NCI-H524 (cell line): ENCODE results near the gene LIPJ.

Experiments
- DNase-seq, 2 experiments: peaks; one replicate each; lab custom pipeline; 2025; lab: John Stamatoyannopoulos, UW

The LIPJ gene

DNA sequence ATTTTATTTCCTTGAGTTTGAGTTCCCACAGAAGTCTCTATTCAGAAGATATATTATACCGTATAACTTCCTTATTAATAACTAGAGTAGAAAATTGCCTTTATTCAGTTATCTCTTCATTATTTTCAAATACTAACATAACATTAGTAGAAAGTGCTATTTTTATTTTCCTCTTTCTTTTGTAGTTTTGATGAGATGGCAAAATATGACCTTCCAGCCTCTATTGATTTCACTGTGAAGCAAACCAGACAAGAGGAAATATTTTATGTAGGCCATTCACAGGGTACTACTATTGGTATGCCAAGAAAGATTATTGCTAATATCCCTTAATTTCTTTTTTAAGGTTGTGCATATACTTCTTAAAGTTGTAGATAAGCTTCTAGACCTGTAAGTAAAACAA is 7.9 kb downstream of the LIPJ start:
- no peak for DNase-seq

DNA sequence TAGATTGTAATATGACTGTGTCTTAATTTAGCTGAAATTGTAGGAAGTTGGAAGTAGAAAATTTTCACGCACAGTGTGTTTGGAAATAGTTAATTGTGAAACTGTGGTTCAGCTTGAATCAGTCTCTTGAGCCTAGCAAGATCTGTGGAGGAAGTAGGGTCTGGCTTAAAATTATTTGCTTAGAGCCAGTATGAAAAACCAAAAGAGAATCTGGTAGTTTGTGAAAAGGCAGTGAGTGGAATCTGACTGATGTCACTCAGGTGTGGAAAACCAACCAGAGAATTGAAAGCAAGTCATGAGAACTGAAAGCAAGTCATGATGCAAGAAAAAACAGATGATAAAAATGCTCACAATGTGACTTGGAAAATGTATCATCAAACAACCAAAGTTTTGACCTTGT is 11.5 kb downstream of the LIPJ start:
- no peak for DNase-seq

DNA sequence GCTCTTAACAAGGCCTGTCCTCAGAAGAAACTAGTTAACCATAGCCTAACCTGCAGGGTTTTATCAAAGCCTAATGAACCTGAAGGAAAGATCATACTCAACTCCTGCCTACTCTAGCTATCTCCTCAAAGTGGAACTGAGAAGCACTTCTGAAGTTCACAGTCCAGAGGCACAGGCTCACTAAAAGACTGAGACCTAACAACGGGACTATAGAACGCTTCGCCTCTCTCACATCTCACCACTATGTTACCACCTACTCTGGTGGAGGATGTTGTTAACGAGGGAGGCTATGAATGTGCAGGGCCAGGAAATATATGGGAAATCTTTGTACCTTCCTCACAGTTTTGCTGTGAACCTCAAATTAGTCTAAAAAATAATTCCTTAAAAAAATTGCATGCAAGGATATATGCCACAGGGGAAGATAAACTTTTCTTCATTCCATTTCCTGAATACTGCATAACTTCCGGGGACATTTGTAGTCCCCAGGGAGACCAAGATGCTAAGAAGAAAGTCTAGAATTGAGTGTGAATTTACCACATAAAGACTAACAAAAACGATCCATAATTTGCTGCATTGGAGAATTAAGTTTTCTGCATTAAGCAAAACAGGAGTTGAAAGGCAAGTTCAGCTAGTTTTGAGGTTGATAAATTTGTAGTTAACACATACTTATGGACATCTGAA is 21.6 kb downstream of the LIPJ start:
- no peak for DNase-seq

DNA sequence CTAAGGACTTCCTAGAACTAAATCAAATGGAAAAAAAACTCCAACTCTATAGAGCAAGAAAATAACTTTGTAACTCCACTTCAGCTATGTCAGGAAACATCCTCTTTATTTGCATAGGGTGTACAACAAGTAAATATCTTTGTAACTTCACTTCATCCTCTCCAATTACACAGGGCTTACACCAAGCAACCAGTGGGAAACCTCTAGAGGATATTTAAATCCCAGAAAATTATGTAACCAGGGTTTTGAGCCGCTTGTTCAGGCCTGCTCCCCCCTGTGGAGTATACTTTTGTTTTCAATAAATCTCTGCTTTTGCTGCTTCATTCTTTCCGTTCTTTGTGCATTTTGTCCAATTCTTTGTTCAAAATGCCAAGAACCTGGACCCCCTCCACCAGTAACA is 22.2 kb downstream of the LIPJ start:
- no peak for DNase-seq

DNA sequence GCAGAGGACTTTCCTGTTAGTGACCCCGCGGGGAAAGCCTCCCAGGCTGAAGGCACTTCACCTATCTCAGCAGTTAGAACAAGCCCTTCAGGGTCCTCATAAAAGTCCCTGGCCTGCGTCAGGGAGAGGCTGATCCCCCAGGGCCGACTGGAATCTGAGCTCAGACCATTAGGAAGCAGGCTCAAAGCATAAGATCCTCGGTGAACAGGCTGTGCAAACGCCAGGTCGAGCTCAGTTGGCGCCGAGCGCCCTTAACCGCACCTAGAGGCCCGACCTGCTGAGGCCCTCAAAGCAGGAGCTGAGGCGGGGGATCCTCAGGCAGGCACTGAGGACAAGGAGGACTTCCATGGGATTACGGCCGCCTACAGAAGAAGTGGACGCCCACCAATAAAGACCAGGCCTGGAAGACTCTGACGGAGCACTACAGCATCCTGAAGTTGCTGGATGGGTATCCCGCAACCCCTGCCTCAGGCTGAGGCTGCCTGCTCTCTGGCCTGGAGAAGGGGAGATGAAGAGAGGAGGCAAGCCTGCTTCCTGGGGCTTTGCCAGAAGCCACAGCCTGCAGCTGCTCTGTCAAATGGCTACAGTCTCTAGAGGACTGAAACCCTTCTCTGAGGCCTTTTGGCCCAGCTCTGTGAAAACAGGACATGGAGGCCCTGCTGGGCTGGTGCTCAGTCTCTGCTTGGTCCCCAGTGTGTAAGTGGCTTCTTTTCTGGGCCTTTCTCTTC is 29.9 kb downstream of the LIPJ start:
- DNase-seq, result no peak

DNA sequence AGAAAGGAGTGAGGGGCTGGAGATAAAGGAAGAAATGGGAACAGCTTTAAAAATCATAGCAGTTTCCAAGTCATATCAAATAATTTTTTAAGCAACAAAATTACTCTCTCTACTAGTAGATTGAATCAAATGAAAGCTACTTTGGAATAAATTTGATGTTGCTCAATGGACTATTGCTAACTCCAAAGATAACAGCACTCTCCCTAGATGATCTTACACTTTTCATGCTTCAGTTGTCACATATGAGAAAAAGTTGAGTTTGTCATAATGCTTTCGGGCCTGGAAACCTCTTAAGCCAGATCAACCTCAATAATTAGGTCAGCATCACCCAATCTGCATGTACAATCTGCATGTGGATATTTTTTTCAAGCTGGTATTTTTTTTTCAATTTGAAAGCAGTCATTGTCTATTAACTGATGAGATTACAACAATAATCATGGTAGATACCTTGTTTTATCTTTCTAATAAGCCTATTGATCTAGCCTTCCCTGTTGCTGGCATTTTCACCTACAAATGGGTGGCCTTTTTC is 31.3 kb downstream of the LIPJ start:
- no peak for DNase-seq

DNA sequence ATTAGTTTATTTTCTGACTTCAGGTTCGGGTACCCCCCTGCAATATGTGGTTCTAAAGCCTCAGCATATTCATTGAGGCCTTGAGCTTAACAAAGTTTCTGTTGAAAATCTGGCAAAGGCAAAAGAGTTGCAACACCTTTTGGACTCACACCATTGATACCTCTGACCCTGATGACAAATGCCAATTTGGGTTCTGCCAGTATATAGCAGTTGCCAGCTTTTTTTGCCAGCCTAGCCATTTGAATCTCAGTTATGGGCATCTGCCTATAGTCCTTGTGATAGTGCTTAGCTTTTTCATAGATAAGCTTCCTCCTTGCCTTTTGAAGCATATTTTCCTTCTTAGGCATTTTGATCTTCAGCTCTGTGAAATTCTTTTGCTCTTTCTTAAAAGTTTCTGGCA is 31.9 kb downstream of the LIPJ start:
- no peak for DNase-seq

DNA sequence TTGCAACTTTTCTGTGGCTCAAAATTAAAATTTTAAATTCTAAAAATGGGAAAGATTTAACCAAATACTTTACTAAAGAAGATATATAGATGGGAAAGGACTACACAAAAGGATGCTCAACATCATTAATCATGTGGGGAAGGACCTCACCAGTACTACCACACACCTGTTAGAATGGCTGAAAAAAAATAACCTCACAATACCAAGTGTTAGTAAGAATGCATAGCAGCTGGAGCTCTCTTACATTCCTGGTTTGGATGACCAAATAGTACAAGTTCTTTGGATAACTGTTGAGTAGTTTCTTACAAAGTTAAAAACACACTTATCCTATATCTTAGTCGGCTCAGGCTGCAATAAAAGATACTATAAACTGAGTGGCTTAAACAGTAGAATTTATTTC is 33.9 kb downstream of the LIPJ start:
- no peak for DNase-seq

DNA sequence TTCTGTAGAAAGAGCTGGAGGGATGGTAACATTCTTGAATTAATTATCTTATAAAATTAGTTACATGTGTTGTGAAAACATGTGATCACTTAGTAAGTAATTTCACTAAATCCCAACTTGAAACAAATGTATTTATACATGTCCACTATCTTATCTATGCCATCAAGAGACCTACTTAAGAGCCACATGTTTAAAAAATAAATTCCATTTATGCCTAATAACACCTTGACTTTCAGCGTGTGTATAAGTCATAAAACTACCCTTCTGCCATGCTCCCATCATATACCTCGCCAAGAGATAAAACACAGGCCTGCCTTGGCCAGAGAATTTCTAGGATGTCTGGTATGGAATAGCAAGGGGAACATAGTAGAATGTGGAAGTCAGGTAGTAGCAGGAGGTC is 37.3 kb downstream of the LIPJ start:
- no peak for DNase-seq

DNA sequence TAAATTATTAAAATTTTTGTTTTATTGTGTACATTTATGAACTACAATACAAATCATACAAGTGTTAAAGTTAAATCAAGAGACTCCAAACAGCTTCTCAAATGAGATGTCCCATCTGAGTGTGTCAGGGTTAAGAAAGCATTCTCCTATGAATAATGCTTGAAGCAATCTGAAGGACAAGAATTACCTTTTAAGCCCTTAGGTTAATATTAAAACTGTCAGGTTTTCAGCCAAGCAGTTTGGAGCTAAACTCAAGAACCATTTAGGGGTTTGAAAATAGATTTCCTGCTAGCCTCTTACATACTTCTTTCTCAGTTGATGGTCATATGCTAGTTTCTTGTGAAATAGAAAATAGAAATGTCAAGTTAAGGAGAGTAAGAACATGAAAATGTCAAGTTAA is 38.3 kb downstream of the LIPJ start:
- no peak for DNase-seq

DNA sequence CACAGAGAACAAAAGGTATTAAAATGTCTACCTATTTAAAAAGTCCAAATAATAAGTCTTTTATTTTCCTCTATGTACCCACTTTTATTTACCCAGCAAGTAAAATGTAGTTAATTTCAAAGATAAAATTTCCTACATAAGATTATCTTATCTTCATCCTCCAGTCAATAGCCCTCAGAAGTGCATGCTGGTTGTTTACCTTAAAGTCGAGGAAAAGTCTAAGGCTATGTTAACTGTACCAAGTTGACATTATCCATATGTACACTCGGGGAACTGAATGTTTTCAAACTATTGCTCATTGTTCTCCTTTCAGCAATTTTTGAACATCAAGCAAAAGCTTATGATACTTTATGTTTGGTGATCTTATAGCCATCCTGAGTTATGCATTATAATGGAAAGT is 53.6 kb downstream of the LIPJ start:
- DNase-seq, result no peak

DNA sequence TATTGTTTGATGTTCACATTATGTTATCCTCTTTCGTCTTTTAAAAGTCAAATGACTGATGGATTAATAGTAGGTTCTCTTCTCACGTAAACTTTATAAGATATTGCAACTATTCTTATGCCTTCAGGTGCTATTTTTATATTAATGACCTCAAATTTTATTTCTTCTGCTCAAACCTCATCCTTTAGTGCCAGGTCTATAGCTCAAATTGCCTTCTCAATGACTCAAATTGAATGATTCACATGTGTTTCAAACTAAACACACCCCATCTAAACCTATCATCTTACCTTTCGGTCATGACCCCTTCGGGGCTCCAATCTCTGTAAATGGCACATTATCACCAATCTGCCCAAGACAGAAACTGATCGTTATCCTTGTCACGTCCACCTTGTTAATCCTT is 55.6 kb downstream of the LIPJ start:
- no peak for DNase-seq

DNA sequence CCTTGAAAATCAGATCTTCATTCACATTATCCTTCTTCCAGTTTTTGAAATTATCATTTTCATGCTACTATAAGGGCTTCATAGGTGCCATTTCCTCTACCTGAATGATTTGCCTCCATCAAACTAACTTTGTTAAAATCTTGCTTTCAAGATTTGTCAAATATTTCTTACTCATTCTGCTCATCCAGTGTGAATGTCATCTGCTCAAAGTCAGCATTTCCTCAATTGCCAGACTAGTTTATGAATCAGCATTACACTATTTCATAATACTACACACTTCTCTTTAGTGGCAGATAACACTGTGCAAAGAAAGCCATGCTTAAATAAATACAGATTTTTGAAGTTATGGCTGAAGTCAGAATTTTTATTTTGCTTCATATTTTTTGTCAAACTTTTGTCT is 56.4 kb downstream of the LIPJ start:
- no peak for DNase-seq

DNA sequence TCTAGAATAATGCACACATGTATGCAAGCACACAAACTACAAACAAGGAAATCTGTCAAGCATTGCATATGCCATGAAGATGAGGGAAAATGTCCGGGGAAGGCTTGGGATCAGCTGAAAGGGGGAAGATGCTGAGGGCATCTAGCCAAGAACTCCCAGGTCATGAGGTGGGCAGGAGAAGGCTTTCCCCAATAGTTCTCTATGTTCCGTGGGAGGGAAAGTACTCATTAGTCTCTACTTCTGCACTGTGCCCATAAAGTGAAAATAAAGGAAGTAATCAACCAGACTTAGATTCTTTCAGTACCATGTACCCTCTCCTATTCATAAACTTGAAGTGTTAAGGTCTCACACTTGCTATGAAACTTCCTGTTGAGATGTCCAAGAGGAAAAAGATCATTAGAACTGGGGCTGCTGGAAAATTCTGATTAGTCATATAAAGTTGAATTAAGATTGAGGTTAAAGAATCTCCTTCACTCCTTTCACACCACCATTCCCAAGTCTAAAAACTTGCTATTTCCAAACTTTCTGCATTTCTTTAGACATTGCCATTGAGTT is 60.6 kb downstream of the LIPJ start:
- no peak for DNase-seq

DNA sequence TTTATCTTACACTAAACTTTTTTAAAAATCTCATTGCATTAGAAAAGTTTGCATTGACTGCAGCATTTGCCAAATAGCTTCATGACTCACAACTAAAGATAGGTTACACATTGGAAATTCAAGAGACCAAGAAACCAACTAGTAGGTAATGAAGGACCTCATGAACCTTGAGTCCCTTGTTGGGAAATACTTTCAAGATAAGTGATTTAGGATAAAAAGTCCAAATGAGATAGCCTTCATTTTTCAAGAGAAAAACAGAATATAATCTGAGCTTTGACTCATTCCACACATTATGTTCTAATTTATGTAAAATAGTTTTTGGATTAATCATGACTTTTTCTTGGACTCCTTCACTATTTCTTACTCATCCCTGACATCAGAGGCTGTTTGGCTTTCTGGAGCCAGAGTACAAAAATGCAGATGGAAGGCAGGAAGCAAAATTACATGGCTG is 64.6 kb downstream of the LIPJ start:
- DNase-seq, result no peak

DNA sequence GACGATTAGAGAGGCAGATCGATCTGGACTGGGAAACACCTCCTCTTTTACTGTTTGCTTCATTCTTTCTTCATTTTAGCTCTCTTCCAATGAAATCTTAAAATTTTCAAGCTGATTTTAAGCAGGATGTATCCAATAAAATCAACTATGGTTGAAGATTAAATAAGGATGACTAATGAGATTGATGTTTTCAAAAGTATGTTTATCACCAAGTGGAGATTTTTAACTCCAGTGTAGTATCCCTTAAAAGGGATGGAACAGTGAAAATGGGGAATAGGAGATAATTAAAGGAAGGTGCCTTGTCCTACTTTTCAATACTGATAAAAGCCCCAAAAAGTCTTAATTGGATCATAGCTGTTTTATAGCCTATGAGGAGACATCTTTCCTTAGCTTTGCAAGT is 66.1 kb downstream of the LIPJ start:
- DNase-seq, result no peak
